ENCODE results near the gene MAPK1IP1L. TPM values are rescaled to one million over a fixed set of nuclear protein-coding genes. Genes with fewer than 3 reads are reported as not detected.

The MAPK1IP1L gene
- total RNA-seq, 2 experiments from 2014 or later, result 90.2 to 110 TPM

GRCh38 chr14:55085060-55085660 lies 33.7 kb downstream of the MAPK1IP1L start:
- no peak overlapping the region for H3K27ac Mint-ChIP-seq
- no peaks in the 10 kb centered on the region for H3K27me3 Mint-ChIP-seq
- H3K4me3 Mint-ChIP-seq, result no peak overlapping the region
- H3K4me1 Mint-ChIP-seq, result peaks cover 8% of the 10 kb centered on the region
- DNase-seq (no peak), ATAC-seq (no peak)
- CTCF ChIA-PET, result interaction anchor here (1.0 to 2.3 kb wide), 3 partner anchors 7 to 76 kb away, joined by 3 to 6 read pairs (median 3); partner anchors contain the start of gene MAPK1IP1L
- H3K36me3 Mint-ChIP-seq, result no peaks in the 10 kb centered on the region
- H3K9me3 Mint-ChIP-seq (ENCODE audit: low read depth), result no peaks in the 10 kb centered on the region

GRCh38 chr14:55086938-55087337 lies 35.5 kb downstream of the MAPK1IP1L start:
- Mint-ChIP-seq H3K36me3 (no peaks in the 10 kb centered on the region), H3K9me3 (ENCODE audit: low read depth) (no peaks in the 10 kb centered on the region), H3K27ac (no peak overlapping the region), H3K27me3 (no peaks in the 10 kb centered on the region), H3K4me3 (no peak overlapping the region), H3K4me1 (peaks cover 21% of the 10 kb centered on the region)
- CTCF ChIA-PET, result interaction anchor here (0.7 to 6.3 kb wide), 6 partner anchors 10 to 82 kb away, joined by 3 to 54 read pairs (median 4); partner anchors contain the start of gene MAPK1IP1L
- ATAC-seq (no peak), DNase-seq (no peak)

GRCh38 chr14:55088356-55088755 lies 36.9 kb downstream of the MAPK1IP1L start:
- CTCF ChIA-PET, result interaction anchor here (0.9 to 6.3 kb wide), 10 partner anchors 10 to 72 kb away, joined by 3 to 54 read pairs (median 13); partner anchors contain the start of genes LGALS3, MAPK1IP1L, SOCS4 and WDHD1
- H3K27ac Mint-ChIP-seq, result no peak overlapping the region
- no peaks in the 10 kb centered on the region for H3K27me3 Mint-ChIP-seq
- ATAC-seq (no peak), DNase-seq (no peak)
- peaks cover 32% of the 10 kb centered on the region for H3K4me1 Mint-ChIP-seq
- no peaks in the 10 kb centered on the region for H3K36me3 Mint-ChIP-seq
- H3K4me3 Mint-ChIP-seq, result no peak overlapping the region
- no peaks in the 10 kb centered on the region for H3K9me3 Mint-ChIP-seq (ENCODE audit: low read depth)

GRCh38 chr14:55092341-55092740 lies 40.9 kb downstream of the MAPK1IP1L start:
- H3K36me3 Mint-ChIP-seq, result no peaks in the 10 kb centered on the region
- no peak overlapping the region for H3K4me3 Mint-ChIP-seq
- no peak for DNase-seq
- no peaks in the 10 kb centered on the region for H3K27me3 Mint-ChIP-seq
- H3K4me1 Mint-ChIP-seq, result peaks cover 45% of the 10 kb centered on the region
- no peaks in the 10 kb centered on the region for H3K9me3 Mint-ChIP-seq (ENCODE audit: low read depth)
- CTCF ChIA-PET, result interaction anchor here (0.9 to 6.3 kb wide), 13 partner anchors 8 to 99 kb away, joined by 3 to 54 read pairs (median 3); partner anchors contain the start of genes DLGAP5 and MAPK1IP1L
- H3K27ac Mint-ChIP-seq, result no peak overlapping the region
- ATAC-seq, result no peak

- Mint-ChIP-seq H3K4me3 (no peak overlapping the region), H3K27me3 (no peaks in the 10 kb centered on the region), H3K4me1 (peaks cover 62% of the 10 kb centered on the region), H3K9me3 (ENCODE audit: low read depth) (no peaks in the 10 kb centered on the region), H3K36me3 (peaks cover 1% of the 10 kb centered on the region), H3K27ac (no peak overlapping the region)
- CTCF ChIA-PET, result interaction anchor here (0.5 to 3.5 kb wide), 9 partner anchors 8 to 76 kb away, joined by 3 to 15 read pairs (median 3); partner anchors contain the start of gene MAPK1IP1L
- ATAC-seq (no peak), DNase-seq (no peak)
Observed at GRCh38 chr14:55094292-55095157, 43.1 kb downstream of the MAPK1IP1L start.

GRCh38 chr14:55097881-55098560 lies 46.6 kb downstream of the MAPK1IP1L start:
- Mint-ChIP-seq H3K9me3 (ENCODE audit: low read depth) (no peaks in the 10 kb centered on the region), H3K27me3 (no peaks in the 10 kb centered on the region), H3K4me1 (peaks cover 65% of the 10 kb centered on the region), H3K27ac (peak overlapping the region; percentile 94), H3K4me3 (peak overlapping the region; percentile 51), H3K36me3 (peaks cover 1% of the 10 kb centered on the region)
- DNase-seq, result peak; percentile 87
- peak; percentile 75 for ATAC-seq
- CTCF ChIA-PET, result interaction anchor here (1.0 to 3.8 kb wide), 11 partner anchors 8 to 173 kb away, joined by 3 to 33 read pairs (median 3); partner anchors contain the start of genes FBXO34, LGALS3, MAPK1IP1L and SOCS4

- ATAC-seq, result no peak
- peak overlapping the region; percentile 94 for H3K27ac Mint-ChIP-seq
- peaks cover 69% of the 10 kb centered on the region for H3K4me1 Mint-ChIP-seq
- no peak for DNase-seq
- H3K9me3 Mint-ChIP-seq (ENCODE audit: low read depth), result no peaks in the 10 kb centered on the region
- H3K36me3 Mint-ChIP-seq, result peaks cover 1% of the 10 kb centered on the region
- CTCF ChIA-PET, result interaction anchor here (1.0 to 3.8 kb wide), 9 partner anchors 8 to 172 kb away, joined by 3 to 33 read pairs (median 6); partner anchors contain the start of genes FBXO34, LGALS3, MAPK1IP1L and SOCS4
- H3K4me3 Mint-ChIP-seq, result peak overlapping the region; percentile 51
- H3K27me3 Mint-ChIP-seq, result no peaks in the 10 kb centered on the region
Observed at GRCh38 chr14:55098561-55098898, 47.1 kb downstream of the MAPK1IP1L start.

- ATAC-seq (no peak), DNase-seq (no peak)
- H3K4me3 Mint-ChIP-seq, result no peak overlapping the region
- CTCF ChIA-PET, result interaction anchor here (0.5 to 3.8 kb wide), 8 partner anchors 8 to 93 kb away, joined by 3 to 33 read pairs (median 4); partner anchors contain the start of gene LGALS3
- H3K27me3 Mint-ChIP-seq, result no peaks in the 10 kb centered on the region
- H3K4me1 Mint-ChIP-seq, result peaks cover 76% of the 10 kb centered on the region
- H3K36me3 Mint-ChIP-seq, result peaks cover 12% of the 10 kb centered on the region
- H3K27ac Mint-ChIP-seq, result peak overlapping the region; percentile 94
- H3K9me3 Mint-ChIP-seq (ENCODE audit: low read depth), result peaks cover 3% of the 10 kb centered on the region
Observed at GRCh38 chr14:55099756-55100155, 48.3 kb downstream of the MAPK1IP1L start.

GRCh38 chr14:55101698-55102097 lies 50.3 kb downstream of the MAPK1IP1L start:
- peak overlapping the region; percentile 100 for H3K27ac Mint-ChIP-seq
- ATAC-seq (no peak), DNase-seq (no peak)
- H3K9me3 Mint-ChIP-seq (ENCODE audit: low read depth), result peaks cover 8% of the 10 kb centered on the region
- H3K4me1 Mint-ChIP-seq, result peaks cover 79% of the 10 kb centered on the region
- H3K27me3 Mint-ChIP-seq, result no peaks in the 10 kb centered on the region
- CTCF ChIA-PET, result interaction anchor here (1.2 to 5.2 kb wide), 9 partner anchors 9 to 62 kb away, joined by 3 to 34 read pairs (median 7); partner anchors contain the start of gene LGALS3
- H3K4me3 Mint-ChIP-seq, result no peak overlapping the region
- peaks cover 20% of the 10 kb centered on the region for H3K36me3 Mint-ChIP-seq

- peaks cover 75% of the 10 kb centered on the region for H3K4me1 Mint-ChIP-seq
- ATAC-seq (peak; percentile 63), DNase-seq (peak; percentile 88)
- H3K27ac Mint-ChIP-seq, result peak overlapping the region; percentile 100
- H3K27me3 Mint-ChIP-seq, result no peaks in the 10 kb centered on the region
- CTCF ChIA-PET, result interaction anchor here (0.7 to 5.2 kb wide), 11 partner anchors 8 to 61 kb away, joined by 3 to 34 read pairs (median 7); partner anchors contain the start of gene LGALS3
- peaks cover 20% of the 10 kb centered on the region for H3K36me3 Mint-ChIP-seq
- peaks cover 8% of the 10 kb centered on the region for H3K9me3 Mint-ChIP-seq (ENCODE audit: low read depth)
- H3K4me3 Mint-ChIP-seq, result peak overlapping the region; percentile 67
Observed at GRCh38 chr14:55102141-55102621, 50.7 kb downstream of the MAPK1IP1L start.

GRCh38 chr14:55103005-55103640 lies 51.7 kb downstream of the MAPK1IP1L start:
- Mint-ChIP-seq H3K4me3 (peak overlapping the region; percentile 67), H3K9me3 (ENCODE audit: low read depth) (peaks cover 8% of the 10 kb centered on the region), H3K4me1 (peaks cover 74% of the 10 kb centered on the region), H3K36me3 (peaks cover 23% of the 10 kb centered on the region), H3K27me3 (no peaks in the 10 kb centered on the region), H3K27ac (peak overlapping the region; percentile 100)
- ATAC-seq (peak; percentile 67), DNase-seq (peak; percentile 87)
- CTCF ChIA-PET, result interaction anchor here (0.7 to 5.2 kb wide), 15 partner anchors 8 to 210 kb away, joined by 3 to 34 read pairs (median 5); partner anchors contain the start of genes LGALS3, SOCS4 and WDHD1
